ENCODE measurements around the gene RALB.
"Not testable (repeated sequence)": the region's sequence is repeated elsewhere in the genome, so short reads cannot be mapped to it uniquely, and the experiment has no call there.

RALB gene

GRCh38 chr2:120305937-120306490 lies 53.4 kb downstream of the RALB start:
- DNase-seq (ENCODE audit: low read depth, low spot score) = no peak
- no peak overlapping the region for H3K4me3 ChIP-seq (ENCODE audit: low read length)

- DNase-seq (ENCODE audit: low read depth, low spot score) = no peak
- no peak overlapping the region for H3K4me3 ChIP-seq (ENCODE audit: low read length)
Measured at GRCh38 chr2:120307482-120307881, 54.8 kb downstream of the RALB start.

- H3K4me3 ChIP-seq (ENCODE audit: low read length) = no peak overlapping the region
- no peak for DNase-seq (ENCODE audit: low read depth, low spot score)
Measured at GRCh38 chr2:120308038-120308910, 55.6 kb downstream of the RALB start.

DNA sequence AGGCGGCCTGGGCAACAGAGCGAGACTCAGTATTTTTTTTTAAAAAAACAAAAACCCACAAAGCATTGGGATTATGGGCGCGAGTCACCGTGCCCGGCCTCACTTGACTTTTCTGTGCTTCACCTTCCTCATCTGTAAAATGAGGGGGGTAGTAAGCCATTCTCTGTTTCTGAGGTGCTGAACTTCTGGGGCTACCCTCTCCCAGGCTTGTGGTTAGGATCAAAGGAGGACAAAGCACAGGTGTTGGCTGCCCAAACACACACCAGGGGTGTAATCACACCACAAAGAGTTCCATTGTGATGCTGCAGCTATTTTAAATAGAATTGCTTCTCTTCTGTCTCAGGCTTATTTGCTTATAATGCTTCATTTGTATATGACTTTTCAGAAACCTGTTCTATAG lies 57.5 kb downstream of the RALB start:
- DNase-seq (ENCODE audit: low read depth, low spot score) = no peak
- no peak overlapping the region for H3K4me3 ChIP-seq (ENCODE audit: low read length)

GRCh38 chr2:120310841-120311240 lies 58.2 kb downstream of the RALB start:
- not testable (repeated sequence) for DNase-seq (ENCODE audit: low read depth, low spot score); H3K4me3 ChIP-seq (ENCODE audit: low read length)

- H3K4me3 ChIP-seq (ENCODE audit: low read length) = no peak overlapping the region
- no peak for DNase-seq (ENCODE audit: low read depth, low spot score)
Measured at GRCh38 chr2:120312076-120312475, 59.4 kb downstream of the RALB start.

- peak; percentile 71 for DNase-seq (ENCODE audit: low read depth, low spot score)
- H3K4me3 ChIP-seq (ENCODE audit: low read length) = peak overlapping the region; percentile 10
Measured at GRCh38 chr2:120312860-120313694, 60.4 kb downstream of the RALB start.

GRCh38 chr2:120313695-120314615 lies 61.3 kb downstream of the RALB start:
- H3K4me3 ChIP-seq (ENCODE audit: low read length) = peak overlapping the region; percentile 10
- DNase-seq (ENCODE audit: low read depth, low spot score) = no peak

DNA sequence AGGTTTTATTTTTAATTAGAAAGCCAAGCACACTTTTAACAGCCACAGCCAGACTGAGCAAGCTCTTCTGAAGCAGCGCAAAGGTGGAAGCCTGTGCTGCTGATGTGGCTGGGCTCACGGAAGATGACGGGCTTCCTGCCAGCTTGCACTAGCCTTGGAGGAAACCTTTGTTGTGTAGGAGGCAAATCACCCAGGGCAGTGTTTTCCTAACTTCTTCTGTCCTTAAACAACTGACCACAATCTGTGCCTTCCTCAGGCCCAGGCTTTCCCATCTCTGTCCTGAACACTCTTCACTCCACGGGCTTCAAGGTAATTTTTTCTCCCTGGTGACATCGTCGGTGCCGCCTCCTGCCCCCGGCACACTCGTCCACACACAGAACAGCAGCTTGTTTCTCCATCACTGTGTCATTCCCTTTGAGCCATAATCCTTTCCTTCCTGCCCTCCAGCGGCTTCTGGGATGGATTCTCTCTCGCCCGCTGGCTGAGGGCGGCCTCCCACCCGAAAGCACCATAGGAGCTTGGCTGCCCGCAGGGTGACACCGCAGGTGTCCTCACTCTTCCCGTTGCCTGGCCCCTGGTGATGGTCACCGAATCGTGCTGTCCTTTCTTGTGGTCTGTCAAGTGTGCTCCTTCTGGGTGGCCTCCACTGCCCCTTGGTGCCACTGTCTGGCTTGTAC lies 62.2 kb downstream of the RALB start:
- DNase-seq (ENCODE audit: low read depth, low spot score) = peak; percentile 82
- H3K4me3 ChIP-seq (ENCODE audit: low read length) = no peak overlapping the region

DNA sequence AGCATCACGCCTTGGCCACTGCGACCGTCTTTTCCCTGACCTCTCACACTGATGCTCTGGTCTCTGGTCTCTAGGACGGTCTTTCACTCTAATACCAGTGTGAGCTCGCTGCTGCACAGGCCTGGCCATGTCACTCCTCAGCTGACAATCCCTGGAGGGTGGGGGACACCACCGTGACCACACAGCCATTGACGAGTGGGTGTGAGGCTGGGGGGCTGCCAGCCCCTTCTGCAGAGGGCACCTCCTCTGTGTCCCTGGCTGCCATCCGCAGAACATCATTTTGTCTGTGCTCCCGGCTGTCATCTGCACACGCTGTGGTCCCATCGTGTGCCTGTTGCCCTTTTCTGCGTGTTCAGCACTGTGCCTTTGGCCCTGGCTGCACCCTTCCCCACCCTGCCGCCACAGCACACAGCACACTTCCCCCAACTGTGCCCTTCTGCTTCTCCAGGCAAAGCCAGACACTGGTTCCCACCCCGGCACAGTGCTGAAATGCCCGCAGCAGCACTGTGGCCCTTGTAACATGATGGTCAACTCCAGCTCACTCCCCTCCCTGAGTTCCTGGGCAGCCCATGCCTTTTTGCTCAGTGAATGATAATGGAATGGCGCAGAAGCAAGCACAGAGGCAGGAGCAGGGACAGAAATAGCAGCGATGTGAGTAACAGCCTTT lies 62.8 kb downstream of the RALB start:
- H3K4me3 ChIP-seq (ENCODE audit: low read length) = no peak overlapping the region
- DNase-seq (ENCODE audit: low read depth, low spot score) = no peak

DNA sequence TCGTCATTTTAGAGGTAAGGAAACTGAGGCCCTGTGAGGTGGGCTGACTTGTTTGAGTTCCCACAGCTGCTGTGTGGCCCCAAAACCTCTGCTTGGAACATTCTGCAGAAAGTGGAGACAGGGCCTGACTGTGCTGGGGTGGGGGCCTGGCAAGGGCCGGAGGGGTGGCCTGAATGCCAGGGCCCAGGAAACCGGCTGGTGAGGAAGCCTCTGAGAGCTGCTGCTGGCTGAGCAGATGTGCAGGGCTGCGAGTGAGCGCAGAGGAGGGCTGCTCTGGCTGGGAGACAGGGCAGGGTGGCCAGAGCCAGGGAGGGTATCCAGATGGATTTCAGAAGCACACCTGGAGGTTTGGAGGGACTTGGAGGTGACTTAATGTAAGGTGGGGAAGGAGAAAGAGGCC lies 63.4 kb downstream of the RALB start:
- DNase-seq (ENCODE audit: low read depth, low spot score) = no peak
- H3K4me3 ChIP-seq (ENCODE audit: low read length) = no peak overlapping the region

DNA sequence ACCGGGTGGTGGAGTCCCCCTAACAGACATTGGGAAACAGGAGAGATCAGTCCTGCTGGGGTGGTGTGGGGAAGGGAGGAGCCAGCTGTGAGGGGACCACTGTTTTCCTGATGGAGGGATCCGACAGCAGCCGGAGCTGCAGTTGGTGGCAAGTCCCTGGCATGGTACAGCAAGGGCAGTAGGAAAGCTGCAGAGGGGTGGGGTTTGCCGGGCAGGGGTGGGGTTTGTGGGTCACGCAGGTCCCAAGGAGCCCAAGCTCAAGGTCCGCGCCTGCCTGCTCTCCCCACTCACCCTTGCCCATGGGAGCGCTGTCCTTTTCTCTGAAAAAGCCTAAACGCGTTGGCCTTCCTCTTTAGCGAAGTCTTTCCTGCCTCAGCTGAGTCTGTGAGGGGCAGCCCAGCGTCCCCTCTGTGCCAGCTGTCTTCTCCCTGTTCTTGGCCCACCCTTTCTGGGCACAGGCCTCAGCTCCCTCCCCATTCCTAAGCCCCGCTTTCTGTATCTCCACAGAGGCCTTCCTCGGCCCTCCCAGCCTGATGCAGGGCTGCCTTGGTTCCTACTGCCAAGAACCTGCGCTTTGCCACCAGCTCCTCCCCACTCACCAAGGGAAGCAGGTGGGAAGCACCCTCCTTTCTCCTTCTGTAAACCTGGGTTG lies 64.0 kb downstream of the RALB start:
- no peak for DNase-seq (ENCODE audit: low read depth, low spot score)
- no peak overlapping the region for H3K4me3 ChIP-seq (ENCODE audit: low read length)

GRCh38 chr2:120317180-120317533 lies 64.5 kb downstream of the RALB start:
- no peak for DNase-seq (ENCODE audit: low read depth, low spot score)

GRCh38 chr2:120317916-120318315 lies 65.3 kb downstream of the RALB start:
- DNase-seq (ENCODE audit: low read depth, low spot score) = no peak
- H3K4me3 ChIP-seq (ENCODE audit: low read length) = no peak overlapping the region

More at GRCh38 chr2:120317180-120317533, 64.5 kb downstream of the RALB start:
- no peak overlapping the region for H3K4me3 ChIP-seq (ENCODE audit: low read length)

GRCh38 chr2:120318626-120319025 lies 66.0 kb downstream of the RALB start:
- H3K4me3 ChIP-seq (ENCODE audit: low read length) = no peak overlapping the region
- DNase-seq (ENCODE audit: low read depth, low spot score) = no peak

- no peak for DNase-seq (ENCODE audit: low read depth, low spot score)
- no peak overlapping the region for H3K4me3 ChIP-seq (ENCODE audit: low read length)
Measured at GRCh38 chr2:120319123-120319522, 66.5 kb downstream of the RALB start.

DNA sequence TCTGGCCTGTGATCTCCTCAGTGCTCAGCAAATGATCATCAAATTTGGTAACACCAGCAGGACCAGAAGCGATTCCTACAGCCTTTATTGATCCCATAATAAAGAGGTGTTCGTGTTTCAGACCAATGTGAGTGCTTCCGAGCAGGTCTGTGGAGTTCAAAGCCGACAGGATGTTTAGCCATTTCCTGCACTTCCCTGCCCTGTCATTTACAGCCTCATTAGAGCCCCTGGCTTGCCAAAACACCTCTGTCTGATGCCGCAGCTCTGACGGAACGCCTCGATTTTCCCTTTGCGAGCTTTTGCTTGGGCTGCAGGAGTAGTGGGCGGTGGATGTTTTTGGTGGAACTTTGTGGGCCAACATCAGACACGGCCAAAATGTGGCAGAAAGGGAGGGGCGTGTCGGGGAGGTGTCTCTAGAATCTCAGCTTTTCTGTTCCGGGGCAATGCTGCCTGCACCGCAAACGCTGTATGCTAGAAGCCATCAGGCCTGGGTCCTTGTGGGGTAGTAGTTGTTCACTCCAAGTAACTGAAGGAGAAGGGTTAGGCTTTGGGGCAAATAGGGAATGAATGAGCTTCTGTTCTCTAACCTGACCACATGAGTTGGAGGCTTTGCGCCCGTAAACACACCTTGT lies 67.2 kb downstream of the RALB start:
- DNase-seq (ENCODE audit: low read depth, low spot score) = no peak
- H3K4me3 ChIP-seq (ENCODE audit: low read length) = no peak overlapping the region
